Naive thymus-derived CD8-positive, alpha-beta T cell (primary cell): ENCODE measurements around the gene CNPY3. TPM values are rescaled to one million over a fixed set of nuclear protein-coding genes. Genes with fewer than 3 reads are reported as not detected.
"Not testable (repeated sequence)": the region's sequence is repeated elsewhere in the genome, so short reads cannot be mapped to it uniquely, and the experiment has no call there.

Experiments used
- ATAC-seq, 2 donors: fragments of 150-1000 bp; cut with Tn5 transposase in 1 of 2; sonication (Bioruptor Pico), chemical (Tn5 transposase) in 1 of 2; 1 replicate in 1 of 2; 2 replicates in 1 of 2; pipeline ENCODE4 v1.10.0; 2021; ENCODE audit warnings: mild to moderate bottlenecking in 2 of 2, moderate library complexity in 2 of 2
- POLR2A ChIA-PET: fragments of 350-600 bp; sonication (Branson Sonifier 250); formaldehyde crosslinking; loops from one replicate; lab custom pipeline; 2021; ENCODE audit warnings: antibody characterized with exemption; lab: Charles Lee
- DNase-seq, 10 donors: peaks; one replicate each; pipeline versions ENCODE4 v3.0.0 to v3.0.0-alpha.2; 2020 to 2022
- H3K27ac Mint-ChIP-seq, 10 donors: one replicate each; pipeline ENCODE4 v1.8.0; 2020 to 2022; ENCODE audit warnings: mild to moderate bottlenecking in 10 of 10, mixed read lengths in 10 of 10, moderate library complexity in 4 of 10, inconsistent platforms in 1 of 10
- H3K27me3 Mint-ChIP-seq, 5 donors: one replicate each; pipeline ENCODE4 v1.8.0; 2021 to 2022; ENCODE audit warnings: mixed read lengths in 5 of 5
- H3K36me3 Mint-ChIP-seq, 3 donors: one replicate each; pipeline ENCODE4 v1.8.0; 2020 to 2022; ENCODE audit warnings: mixed read lengths in 3 of 3, mild to moderate bottlenecking in 2 of 3, inconsistent platforms in 1 of 3
- H3K4me1 Mint-ChIP-seq, 4 donors: one replicate each; pipeline ENCODE4 v1.8.0; 2021 to 2022; ENCODE audit warnings: mixed read lengths in 4 of 4
- H3K4me3 Mint-ChIP-seq, 10 donors: one replicate each; pipeline ENCODE4 v1.8.0; 2020 to 2022; ENCODE audit warnings: mild to moderate bottlenecking in 10 of 10, mixed read lengths in 10 of 10, moderate library complexity in 6 of 10, inconsistent platforms in 1 of 10
- H3K9me3 Mint-ChIP-seq, 9 donors: one replicate each; pipeline ENCODE4 v1.8.0; 2020 to 2022; ENCODE audit warnings: mixed read lengths in 9 of 9, mild to moderate bottlenecking in 3 of 9, inconsistent platforms in 1 of 9, moderate library complexity in 1 of 9
- polyA plus RNA-seq, 3 donors: library from polyadenylated mRNA; unstranded; fragments of 300-500 nt; fragmentation: Illumina TruSeq; gene quantifications; one replicate each; pipeline ENCODE4 v1.2.3, GENCODE V29; 2021
- total RNA-seq, 8 experiments: library from RNA in 2 of 8; stranded (reverse) in 2 of 8; gene quantifications; one replicate each; pipeline ENCODE4 v1.2.3 and lab custom pipeline; 2021 to 2026

CNPY3 gene
- total and polyA plus RNA-seq, 5 experiments from 2014 or later = 90.3 to 158 (median 103) TPM

GRCh38 chr6:42898891-42899361 is 30.4 kb upstream of the CNPY3 start:
- Mint-ChIP-seq H3K4me1 (peaks cover 0 to 20% (median 11%) of the 10 kb centered on the region in 4 donors), H3K27ac (peak overlapping the region in 4 of 10 donors; percentile 47 to 88 (median 68)), H3K36me3 (no peaks in the 10 kb centered on the region), H3K9me3 (no peaks in the 10 kb centered on the region), H3K27me3 (no peaks in the 10 kb centered on the region), H3K4me3 (peak overlapping the region in 1 of 10 donors; percentile 2)
- ATAC-seq = peak in 1 of 2 donors; percentile 52
- POLR2A ChIA-PET = interaction anchor here (0.5 kb wide), 1 partner anchor 21 kb away, joined by 3 read pairs; no protein-coding TSS in a partner anchor
- peak; percentile 41 to 86 (median 72) for DNase-seq

DNA sequence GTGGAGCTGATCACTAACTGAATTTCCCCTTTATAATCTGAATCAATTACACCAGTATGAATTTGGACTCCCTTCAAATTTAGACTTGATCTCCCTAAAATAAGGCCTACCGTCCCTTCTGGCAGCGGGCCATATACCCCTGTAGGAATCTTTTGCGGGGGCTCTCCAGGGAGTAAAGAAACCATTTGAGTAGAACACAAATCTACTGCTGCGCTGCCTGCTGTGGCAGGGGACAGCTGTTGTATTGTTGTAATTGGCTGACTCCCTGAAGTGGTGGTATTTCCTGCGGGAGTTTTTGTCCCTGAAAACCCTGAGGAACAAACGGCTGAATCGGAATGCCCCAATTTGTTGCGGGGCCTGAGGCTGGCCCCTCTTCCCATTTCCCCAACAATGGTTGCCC is 29.4 kb upstream of the CNPY3 start:
- Mint-ChIP-seq H3K27me3 (no peaks in the 10 kb centered on the region), H3K27ac (no peak overlapping the region), H3K36me3 (no peaks in the 10 kb centered on the region), H3K4me1 (peaks cover 0 to 14% (median 11%) of the 10 kb centered on the region in 4 donors), H3K4me3 (no peak overlapping the region), H3K9me3 (no peaks in the 10 kb centered on the region)
- no peak for DNase-seq
- POLR2A ChIA-PET = interaction anchor here (0.9 to 3.6 kb wide), 2 partner anchors 238 to 243 kb away, joined by 4 to 32 read pairs; no protein-coding TSS in a partner anchor
- ATAC-seq = no peak

DNA sequence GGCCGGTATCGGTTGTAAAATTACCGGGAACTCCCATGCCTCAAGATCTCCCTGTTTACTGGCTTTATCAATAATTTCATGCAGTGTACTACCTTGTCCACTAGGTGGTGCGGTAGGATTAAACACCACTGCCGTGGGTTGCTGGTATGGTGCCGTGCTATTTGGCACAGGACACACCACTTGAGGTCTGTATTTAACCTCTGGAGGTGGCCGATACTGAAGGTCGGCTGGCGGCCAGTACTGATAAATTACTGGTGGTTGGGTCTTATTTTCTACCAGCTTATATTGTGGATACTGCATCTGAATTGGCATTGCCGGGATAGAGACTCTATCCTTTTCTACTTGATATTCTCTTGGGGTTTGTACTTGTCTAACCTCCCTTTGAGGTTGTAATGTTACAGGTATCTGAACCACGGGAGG is 27.7 kb upstream of the CNPY3 start:
- Mint-ChIP-seq H3K9me3 (no peaks in the 10 kb centered on the region), H3K36me3 (no peaks in the 10 kb centered on the region), H3K27ac (no peak overlapping the region)

DNA sequence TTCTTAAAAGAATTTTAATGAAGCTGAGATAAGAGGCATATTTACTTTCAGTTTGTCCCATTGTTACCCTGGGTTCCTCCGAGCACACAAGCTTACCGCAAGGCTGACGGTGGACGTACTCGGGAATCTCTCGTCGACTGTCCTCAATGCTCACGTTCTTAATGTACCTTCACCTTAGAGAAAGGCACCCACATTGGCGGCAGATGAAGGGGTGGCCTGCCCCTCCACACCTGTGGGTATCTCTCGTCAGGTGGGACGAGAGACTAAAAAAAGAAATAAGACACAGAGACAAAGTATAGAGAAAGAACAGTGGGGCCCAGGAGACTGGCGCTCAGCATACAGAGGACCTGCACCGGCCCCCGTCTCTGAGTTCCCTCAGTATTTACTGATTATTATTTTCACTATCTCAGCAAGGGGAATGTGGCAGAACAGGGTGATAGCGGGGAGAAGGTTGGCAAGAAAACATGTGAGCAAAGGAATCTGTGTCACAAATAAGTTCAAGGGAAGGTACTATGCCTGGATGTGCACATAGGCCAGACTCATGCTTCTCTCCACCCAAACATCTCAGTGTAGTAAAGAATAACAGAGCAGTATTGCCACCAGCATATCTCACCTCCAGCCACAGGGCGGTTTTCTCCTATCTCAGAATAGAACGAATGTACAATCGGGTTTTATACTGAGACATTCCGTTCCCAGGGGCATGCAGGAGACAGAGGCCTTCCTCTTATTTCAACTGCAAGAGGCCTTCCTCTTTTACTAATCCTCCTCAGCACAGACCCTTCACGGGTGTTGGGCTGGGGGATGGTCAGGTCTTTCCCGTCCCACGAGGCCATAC is 26.6 kb upstream of the CNPY3 start:
- peak overlapping the region in 5 of 10 donors; percentile 5 to 56 (median 43) for H3K4me3 Mint-ChIP-seq
- H3K36me3 Mint-ChIP-seq, ATAC-seq, H3K27me3 Mint-ChIP-seq, DNase-seq, H3K9me3 Mint-ChIP-seq: not testable (repeated sequence)
- H3K27ac Mint-ChIP-seq = peak overlapping the region in 6 of 10 donors; percentile 31 to 88 (median 73)
- POLR2A ChIA-PET = interaction anchor here (3.6 kb wide), 1 partner anchor 240 kb away, joined by 32 read pairs; no protein-coding TSS in a partner anchor
- peaks cover 0 to 14% (median 11%) of the 10 kb centered on the region in 4 donors for H3K4me1 Mint-ChIP-seq

More for the DNA sequence above, 27.7 kb upstream of the CNPY3 start:
- H3K4me1 Mint-ChIP-seq = peaks cover 0 to 14% (median 11%) of the 10 kb centered on the region in 4 donors
- POLR2A ChIA-PET = interaction anchor here (1.0 to 3.6 kb wide), 3 partner anchors 28 to 245 kb away, joined by 3 to 32 read pairs (median 6); no protein-coding TSS in a partner anchor
- ATAC-seq (peak; percentile 90 to 96), DNase-seq (peak; percentile 21 to 84 (median 70))
- H3K27me3 Mint-ChIP-seq = no peaks in the 10 kb centered on the region
- peak overlapping the region in 2 of 10 donors; percentile 26 to 28 for H3K4me3 Mint-ChIP-seq

DNA sequence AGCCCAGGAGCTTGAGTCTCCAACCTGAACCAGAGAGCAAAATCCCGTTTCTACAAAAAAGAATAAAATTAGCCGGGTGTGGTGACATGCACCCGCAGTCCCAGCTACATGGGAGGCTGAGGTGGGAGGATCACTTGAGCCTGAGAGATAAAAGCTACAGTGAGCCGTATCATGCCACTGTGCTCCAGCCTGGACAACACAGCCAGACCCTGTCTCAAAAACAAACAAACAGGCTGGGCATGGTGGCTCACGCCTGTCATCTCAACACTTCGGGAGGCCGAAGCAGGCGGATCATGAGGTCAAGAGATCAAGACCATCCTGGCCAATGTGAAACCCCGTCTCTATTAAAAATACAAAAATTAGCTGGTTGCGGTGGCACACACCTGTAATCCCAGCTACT is 24.8 kb upstream of the CNPY3 start:
- H3K27me3 Mint-ChIP-seq = no peaks in the 10 kb centered on the region
- POLR2A ChIA-PET = interaction anchor here (0.7 kb wide), 1 partner anchor 112 kb away, joined by 6 read pairs; no protein-coding TSS in a partner anchor

GRCh38 chr6:42907336-42907735 is 21.9 kb upstream of the CNPY3 start:
- DNase-seq (no peak), ATAC-seq (no peak)
- H3K36me3 Mint-ChIP-seq = no peaks in the 10 kb centered on the region
- no peak overlapping the region for H3K4me3 Mint-ChIP-seq
- no peak overlapping the region for H3K27ac Mint-ChIP-seq
- H3K9me3 Mint-ChIP-seq = no peaks in the 10 kb centered on the region
- H3K27me3 Mint-ChIP-seq = peaks cover 3 to 8% (median 4%) of the 10 kb centered on the region in 5 donors
- POLR2A ChIA-PET = no interaction called here
- H3K4me1 Mint-ChIP-seq = peaks cover 3 to 7% (median 5%) of the 10 kb centered on the region in 4 donors

More for the DNA sequence above, 24.8 kb upstream of the CNPY3 start:
- H3K36me3 Mint-ChIP-seq = no peaks in the 10 kb centered on the region
- no peak for ATAC-seq
- H3K27ac Mint-ChIP-seq = peak overlapping the region in 1 of 10 donors; percentile 24
- H3K9me3 Mint-ChIP-seq = no peaks in the 10 kb centered on the region
- DNase-seq = no peak
- H3K4me3 Mint-ChIP-seq = no peak overlapping the region
- H3K4me1 Mint-ChIP-seq = peaks cover 0 to 13% (median 8%) of the 10 kb centered on the region in 4 donors

GRCh38 chr6:42909835-42910234 is 19.4 kb upstream of the CNPY3 start:
- Mint-ChIP-seq H3K4me3 (no peak overlapping the region), H3K27ac (no peak overlapping the region), H3K36me3 (no peaks in the 10 kb centered on the region), H3K27me3 (peaks cover 6 to 13% (median 6%) of the 10 kb centered on the region in 5 donors), H3K9me3 (no peaks in the 10 kb centered on the region), H3K4me1 (peaks cover 3 to 6% (median 3%) of the 10 kb centered on the region in 4 donors)
- POLR2A ChIA-PET = no interaction called here
- DNase-seq (no peak), ATAC-seq (no peak)

- peak overlapping the region; percentile 19 to 80 (median 72) for H3K4me3 Mint-ChIP-seq
- peak overlapping the region in 3 of 10 donors; percentile 24 to 84 (median 65) for H3K27ac Mint-ChIP-seq
- POLR2A ChIA-PET = interaction anchor here (0.7 to 1.0 kb wide), 3 partner anchors 18 to 615 kb away, joined by 3 to 9 read pairs (median 8); partner anchors contain the start of gene CNPY3
- DNase-seq (no peak), ATAC-seq (peak; percentile 37 to 44)
- peaks cover 6 to 13% (median 6%) of the 10 kb centered on the region in 5 donors for H3K27me3 Mint-ChIP-seq
- H3K36me3 Mint-ChIP-seq = no peaks in the 10 kb centered on the region
- no peaks in the 10 kb centered on the region for H3K9me3 Mint-ChIP-seq
- H3K4me1 Mint-ChIP-seq = peaks cover 3 to 6% (median 3%) of the 10 kb centered on the region in 4 donors
Measured at GRCh38 chr6:42911171-42912021, 17.9 kb upstream of the CNPY3 start.

DNA sequence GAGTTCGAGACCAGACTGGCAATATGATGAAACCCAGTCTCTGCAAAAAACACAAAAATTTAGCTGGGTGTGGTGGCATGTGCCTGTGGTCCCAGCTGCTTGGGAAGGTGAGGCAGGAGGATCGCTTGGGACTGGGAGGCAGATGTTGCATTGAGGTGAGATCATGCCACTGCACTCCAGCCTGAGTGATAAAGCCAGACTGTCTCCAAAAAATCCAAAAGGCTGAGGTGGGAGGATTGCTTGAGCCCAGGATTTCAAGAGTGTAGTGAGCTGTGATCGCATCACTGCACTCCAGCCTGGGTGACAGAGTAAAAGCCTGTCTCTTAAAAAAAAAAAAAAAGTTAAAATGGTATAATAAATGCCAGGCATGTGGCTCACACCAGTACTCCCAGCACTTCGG is 14.7 kb upstream of the CNPY3 start:
- DNase-seq = no peak
- Mint-ChIP-seq H3K9me3 (no peaks in the 10 kb centered on the region), H3K4me1 (peaks cover 3 to 6% (median 3%) of the 10 kb centered on the region in 4 donors), H3K36me3 (no peaks in the 10 kb centered on the region), H3K27ac (no peak overlapping the region), H3K27me3 (peaks cover 6 to 13% (median 6%) of the 10 kb centered on the region in 5 donors), H3K4me3 (no peak overlapping the region)
- POLR2A ChIA-PET = interaction anchor here (0.7 to 1.5 kb wide), 5 partner anchors 8 to 334 kb away, joined by 3 to 8 read pairs (median 4); partner anchors contain the start of gene CNPY3
- no peak for ATAC-seq

GRCh38 chr6:42915732-42916131 is 13.5 kb upstream of the CNPY3 start, which contains the start of gene PTCRA:
Gene PTCRA, plus strand, starts transcription at chr6:42916053. Its CDS starts 17 bp downstream, at chr6:42916070.
- H3K27me3 Mint-ChIP-seq = peaks cover 6 to 13% (median 6%) of the 10 kb centered on the region in 5 donors
- H3K4me3 Mint-ChIP-seq = no peak within 1 kb of the TSS
- H3K9me3 Mint-ChIP-seq = no peaks in the 10 kb centered on the region
- POLR2A ChIA-PET = interaction anchor here (0.6 to 1.5 kb wide), 2 partner anchors 14 to 217 kb away, joined by 3 to 8 read pairs; partner anchors contain the start of gene CNPY3
- peak within 1 kb of the TSS in 1 of 10 donors; percentile 60 for H3K27ac Mint-ChIP-seq
- DNase-seq (no peak), ATAC-seq (no peak)
- H3K4me1 Mint-ChIP-seq = peaks cover 3 to 6% (median 3%) of the 10 kb centered on the region in 4 donors
- no peaks in the 10 kb centered on the region for H3K36me3 Mint-ChIP-seq

DNA sequence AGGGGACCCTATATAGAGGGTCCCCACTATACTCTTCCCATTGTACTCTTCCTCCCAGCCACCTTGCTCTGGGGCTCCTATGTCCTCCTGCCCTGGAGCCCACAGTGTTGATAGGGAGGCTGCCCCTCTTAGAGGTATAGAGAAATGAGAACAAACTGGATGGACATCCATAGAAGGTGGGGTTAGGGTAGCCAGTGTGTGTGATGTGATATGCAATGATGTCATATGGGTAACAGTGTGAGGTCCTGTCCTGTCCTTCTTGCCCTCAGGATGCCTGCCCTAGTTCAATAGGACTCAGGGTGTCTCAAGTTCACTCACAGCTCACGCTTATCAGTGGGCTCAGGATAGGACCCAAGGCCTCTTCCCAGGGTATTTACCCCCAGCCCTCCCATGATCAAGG is 13.0 kb upstream of the CNPY3 start:
- Mint-ChIP-seq H3K9me3 (no peaks in the 10 kb centered on the region), H3K4me3 (no peak overlapping the region), H3K27me3 (peaks cover 3 to 9% (median 4%) of the 10 kb centered on the region in 5 donors), H3K36me3 (no peaks in the 10 kb centered on the region), H3K4me1 (peaks cover 1 to 2% (median 1%) of the 10 kb centered on the region in 4 donors), H3K27ac (peak overlapping the region in 1 of 10 donors; percentile 60)
- ATAC-seq = no peak
- no peak for DNase-seq
- POLR2A ChIA-PET = no interaction called here
